HCT116 (cell line): ENCODE measurements around the gene CFAP46. TPM values are rescaled to one million over a fixed set of nuclear protein-coding genes. Genes with fewer than 3 reads are reported as not detected.

Experiments used
- ATAC-seq: fragments of 200-7000 bp; cut with Tn5 transposase; 2 replicates; pipeline ENCODE4 v1.9.1; 2020; ENCODE audit warnings: mild to moderate bottlenecking, moderate library complexity
- BruUV-seq: library from RNA; stranded (reverse); fragments of 400-500 nt; replicated peaks from 2 replicates; lab custom pipeline; 2021; lab: Mats Ljungman, UMichigan
- CTCF ChIA-PET: fragments of 300-600 bp; sonication (Branson Sonifier 250); formaldehyde crosslinking; loops from one replicate; lab custom pipeline; 2021; ENCODE audit warnings: antibody characterized with exemption; lab: Charles Lee
- POLR2A ChIA-PET: fragments of 300-600, 350-600 bp; sonication (Branson Sonifier 250); formaldehyde crosslinking; loops from one replicate; lab custom pipeline; 2021; ENCODE audit warnings: antibody characterized with exemption; lab: Charles Lee
- RAD21 ChIA-PET, 2 experiments: fragments of 300-600 bp; sonication (Branson Sonifier 250); formaldehyde crosslinking; loops; one replicate each; lab custom pipeline; 2023; ENCODE audit warnings: low total read pairs in 2 of 2; ENCODE audit not compliant: uncharacterized antibody in 2 of 2, unreplicated experiment in 2 of 2, low non-redundant PET in 1 of 2; lab: Charles Lee
- DNase-seq: peaks from one replicate; pipeline ENCODE4 v3.0.0-alpha.2; 2010; ENCODE audit warnings: low read depth, low spot score
- H2AFZ ChIP-seq: fragments of 200-600 bp; shearing (Covaris generic), sonication (generic); 2 replicates; pipeline ENCODE4 v1.6.1; 2017; ENCODE audit warnings: low read depth, mixed run types, mixed read lengths, antibody characterized with exemption, low read length; ENCODE audit not compliant: poor library complexity, severe bottlenecking
- H3K27ac ChIP-seq: 2 replicates; pipeline ENCODE4 v1.5.1; 2012; ENCODE audit warnings: low read depth, low read length
- H3K27me3 ChIP-seq: fragments of 200-600 bp; sonication (generic); 2 replicates; pipeline ENCODE4 v1.6.1; 2016; ENCODE audit warnings: mixed run types, low read length, mixed read lengths; ENCODE audit not compliant: insufficient read depth
- H3K36me3 ChIP-seq, 2 experiments: fragments of 200-500 bp in 1 of 2; fragments of 200-600 bp in 1 of 2; sonication (Bioruptor generic) in 1 of 2; sonication (generic) in 1 of 2; 2 replicates each; pipeline versions ENCODE4 v1.5.1 to v1.6.1; 2014 to 2016; ENCODE audit warnings: low read length in 2 of 2, inconsistent platforms in 1 of 2, mixed read lengths in 1 of 2, mixed run types in 1 of 2; ENCODE audit not compliant: insufficient read depth in 2 of 2, control insufficient read depth in 1 of 2
- H3K4me1 ChIP-seq, 2 experiments: fragments of 200-600 bp in 1 of 2; sonication (generic) in 1 of 2; 2 replicates each; pipeline versions ENCODE4 v1.5.1 to v1.6.1; 2012 to 2017; ENCODE audit warnings: low read length in 2 of 2, inconsistent platforms in 1 of 2, mild to moderate bottlenecking in 1 of 2, mixed read lengths in 1 of 2, mixed run types in 1 of 2, moderate library complexity in 1 of 2; ENCODE audit not compliant: insufficient read depth in 2 of 2, control insufficient read depth in 1 of 2
- H3K4me2 ChIP-seq: fragments of 200-600 bp; sonication (generic); 2 replicates; pipeline ENCODE4 v1.6.1; 2017; ENCODE audit warnings: mixed run types, low read length, mixed read lengths
- H3K4me3 ChIP-seq, 2 experiments: fragments of 200-600 bp in 1 of 2; sonication (generic) in 1 of 2; replicated peaks in 1 of 2; 2 replicates each; pipeline ENCODE4 v1.5.1; 2011 to 2016; ENCODE audit warnings: low read length in 2 of 2, control low read depth in 1 of 2, low read depth in 1 of 2, mild to moderate bottlenecking in 1 of 2, mixed read lengths in 1 of 2, mixed run types in 1 of 2
- H3K79me2 ChIP-seq: fragments of 200-600 bp; sonication (generic); 2 replicates; pipeline ENCODE4 v1.6.1; 2017; ENCODE audit warnings: mild to moderate bottlenecking, mixed run types, low read length, moderate library complexity, mixed read lengths; ENCODE audit not compliant: insufficient read depth
- H3K9ac ChIP-seq: fragments of 200-600 bp; sonication (generic); 2 replicates; pipeline ENCODE4 v1.6.1; 2016; ENCODE audit warnings: low read length, mixed read lengths
- H3K9me2 ChIP-seq: fragments of 200-600 bp; sonication (generic), shearing (Covaris generic); 2 replicates; pipeline ENCODE4 v1.6.1; 2017; ENCODE audit warnings: mixed run types, mild to moderate bottlenecking, moderate library complexity; ENCODE audit not compliant: insufficient read depth
- H3K9me3 ChIP-seq, 2 experiments: fragments of 200-500 bp in 1 of 2; fragments of 200-600 bp in 1 of 2; sonication (Bioruptor generic) in 1 of 2; sonication (generic) in 1 of 2; 2 replicates each; pipeline ENCODE4 v1.6.1; 2014 to 2017; ENCODE audit warnings: low read length in 2 of 2, mixed read lengths in 2 of 2, inconsistent platforms in 1 of 2, low read depth in 1 of 2, mild to moderate bottlenecking in 1 of 2, mixed run types in 1 of 2, moderate library complexity in 1 of 2; ENCODE audit not compliant: control insufficient read depth in 1 of 2, insufficient read depth in 1 of 2
- H4K20me1 ChIP-seq: fragments of 200-600 bp; sonication (generic), shearing (Covaris generic); 2 replicates; pipeline ENCODE4 v1.6.1; 2017; ENCODE audit warnings: mixed run types, mild to moderate bottlenecking, moderate library complexity; ENCODE audit not compliant: insufficient read depth
- CBX3 ChIP-seq: IDR thresholded peaks from 2 replicates; pipeline ENCODE4 v1.6.1; 2012; ENCODE audit warnings: low read depth
- CEBPB ChIP-seq: IDR thresholded peaks from 2 replicates; pipeline ENCODE4 v1.6.1; 2012; ENCODE audit warnings: low read depth
- EGR1 ChIP-seq: IDR thresholded peaks from 2 replicates; pipeline ENCODE4 v1.6.1; 2012; ENCODE audit warnings: low read depth
- ELF1 ChIP-seq: IDR thresholded peaks from 2 replicates; pipeline ENCODE4 v1.6.1; 2012; ENCODE audit warnings: low read depth, borderline replicate concordance
- EZH2phosphoT487 ChIP-seq: fragments of 200-600 bp; IDR thresholded peaks from 2 replicates; pipeline ENCODE4 v1.6.1; 2018; ENCODE audit warnings: antibody characterized with exemption, borderline replicate concordance
- FOSL1 ChIP-seq: IDR thresholded peaks from 2 replicates; pipeline ENCODE4 v1.6.1; 2012; ENCODE audit warnings: low read depth
- JUND ChIP-seq: IDR thresholded peaks from 2 replicates; pipeline ENCODE4 v1.6.1; 2012
- POLR2A ChIP-seq: IDR thresholded peaks from 2 replicates; pipeline ENCODE4 v1.7.0; 2011; ENCODE audit warnings: borderline replicate concordance; ENCODE audit not compliant: insufficient read depth, insufficient read length; ENCODE audit errors: extremely low read depth
- POLR2AphosphoS5 ChIP-seq: IDR thresholded peaks from 2 replicates; pipeline ENCODE4 v1.6.1; 2011; ENCODE audit warnings: mild to moderate bottlenecking, low read depth, low read length, moderate library complexity
- RAD21 ChIP-seq: IDR thresholded peaks from 2 replicates; pipeline ENCODE4 v1.6.1; 2012; ENCODE audit warnings: low read depth, mild to moderate bottlenecking
- SIN3A ChIP-seq: IDR thresholded peaks from 2 replicates; pipeline ENCODE4 v1.6.1; 2012; ENCODE audit warnings: low read depth
- SP1 ChIP-seq: IDR thresholded peaks from 2 replicates; pipeline ENCODE4 v1.6.1; 2012; ENCODE audit warnings: low read depth
- TCF7L2 ChIP-seq: IDR thresholded peaks from 2 replicates; pipeline ENCODE4 v1.7.0; 2011; ENCODE audit warnings: borderline replicate concordance, inconsistent platforms; ENCODE audit not compliant: insufficient read depth, insufficient read length; ENCODE audit errors: extremely low read depth
- YY1 ChIP-seq: IDR thresholded peaks from 2 replicates; pipeline ENCODE4 v1.6.1; 2011; ENCODE audit warnings: low read length, low read depth, moderate library complexity, mild to moderate bottlenecking; ENCODE audit not compliant: insufficient replicate concordance; ENCODE audit errors: extremely low read depth
- ZNF274 ChIP-seq: fragments of 200-500 bp; sonication (Bioruptor generic); IDR thresholded peaks from 2 replicates; pipeline ENCODE4 v1.6.1; 2014; ENCODE audit warnings: mild to moderate bottlenecking, low read depth, low read length, inconsistent platforms
- intact Hi-C: fragments of 100-400 bp; cut with micrococcal nuclease; formaldehyde crosslinking; loops from 2 replicates; pipeline ENCODE4 v1.10.0; 2022
- total RNA-seq: library from RNA; stranded (reverse); gene quantifications from one replicate; pipeline ENCODE4 v1.2.1, GENCODE V29; 2021; ENCODE audit not compliant: unreplicated experiment
- TF ChIP-seq, protein P1 (sequence below): IDR thresholded peaks from 2 replicates; pipeline ENCODE4 v1.6.1; 2012
- TF ChIP-seq, protein P2 (sequence below), 3 experiments: fragments of 200-600 bp in 1 of 3; sonication (generic) in 1 of 3; IDR thresholded peaks in 2 of 3; conservative IDR thresholded peaks in 1 of 3; 2 replicates each; pipeline ENCODE4 v1.5.1; 2012 to 2017; ENCODE audit warnings: low read depth in 2 of 3, low read length in 2 of 3, antibody characterized with exemption in 1 of 3, borderline replicate concordance in 1 of 3, control low read depth in 1 of 3, mild to moderate bottlenecking in 1 of 3, mixed read lengths in 1 of 3, mixed run types in 1 of 3, moderate library complexity in 1 of 3; ENCODE audit not compliant: insufficient read depth in 1 of 3
- TF ChIP-seq, protein P3 (sequence below): IDR thresholded peaks from 2 replicates; pipeline ENCODE4 v1.6.1; 2012

The CFAP46 gene
- total RNA-seq, 1 experiment from 2014 or later, result 1.4 TPM

DNA sequence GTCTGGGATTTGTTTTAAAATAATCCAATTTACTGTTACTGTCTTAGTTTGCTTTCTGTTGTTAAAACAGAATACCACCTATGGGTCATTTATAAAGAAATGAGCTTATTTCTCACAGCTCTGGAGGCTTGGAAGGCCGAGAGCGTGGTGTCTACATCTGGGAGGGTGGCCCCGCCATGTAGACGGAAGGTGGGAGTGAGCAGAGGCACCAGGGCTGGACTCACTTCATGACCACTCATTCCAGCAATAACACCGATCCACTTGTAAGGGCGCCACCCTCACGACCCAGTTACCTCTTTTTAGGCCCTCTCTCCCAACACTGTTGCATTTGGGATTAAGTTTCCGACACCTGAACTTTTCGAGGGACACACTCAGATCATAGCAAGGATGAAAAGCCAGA lies 36.2 kb upstream of the CFAP46 start:
- ATAC-seq, result no peak
- no peaks in the 10 kb centered on the region for H3K27me3 ChIP-seq
- no TSS peak for BruUV-seq

More for the DNA sequence above, 36.2 kb upstream of the CFAP46 start:
- Histone ChIP-seq H3K4me3 (no peak overlapping the region), H3K79me2 (no peaks in the 10 kb centered on the region), H3K9me2 (no peaks in the 10 kb centered on the region), H3K36me3 (no peaks in the 10 kb centered on the region), H3K4me1 (no peaks in the 10 kb centered on the region), H2AFZ (no peak overlapping the region), H3K4me2 (no peak overlapping the region), H4K20me1 (no peaks in the 10 kb centered on the region), H3K9me3 (no peaks in the 10 kb centered on the region), H3K9ac (no peak overlapping the region), H3K27ac (no peak overlapping the region)
- no peak for TF ChIP-seq POLR2A
- no peak for TF ChIP-seq FOSL1
- TF ChIP-seq RAD21, result no peak
- TF ChIP-seq JUND, result no peak
- TF ChIP-seq, protein P1, sequence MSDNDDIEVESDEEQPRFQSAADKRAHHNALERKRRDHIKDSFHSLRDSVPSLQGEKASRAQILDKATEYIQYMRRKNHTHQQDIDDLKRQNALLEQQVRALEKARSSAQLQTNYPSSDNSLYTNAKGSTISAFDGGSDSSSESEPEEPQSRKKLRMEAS, result no peak
- TF ChIP-seq SIN3A, result no peak
- no peak for TF ChIP-seq EGR1
- TF ChIP-seq CBX3, result no peak
- TF ChIP-seq, protein P2, sequence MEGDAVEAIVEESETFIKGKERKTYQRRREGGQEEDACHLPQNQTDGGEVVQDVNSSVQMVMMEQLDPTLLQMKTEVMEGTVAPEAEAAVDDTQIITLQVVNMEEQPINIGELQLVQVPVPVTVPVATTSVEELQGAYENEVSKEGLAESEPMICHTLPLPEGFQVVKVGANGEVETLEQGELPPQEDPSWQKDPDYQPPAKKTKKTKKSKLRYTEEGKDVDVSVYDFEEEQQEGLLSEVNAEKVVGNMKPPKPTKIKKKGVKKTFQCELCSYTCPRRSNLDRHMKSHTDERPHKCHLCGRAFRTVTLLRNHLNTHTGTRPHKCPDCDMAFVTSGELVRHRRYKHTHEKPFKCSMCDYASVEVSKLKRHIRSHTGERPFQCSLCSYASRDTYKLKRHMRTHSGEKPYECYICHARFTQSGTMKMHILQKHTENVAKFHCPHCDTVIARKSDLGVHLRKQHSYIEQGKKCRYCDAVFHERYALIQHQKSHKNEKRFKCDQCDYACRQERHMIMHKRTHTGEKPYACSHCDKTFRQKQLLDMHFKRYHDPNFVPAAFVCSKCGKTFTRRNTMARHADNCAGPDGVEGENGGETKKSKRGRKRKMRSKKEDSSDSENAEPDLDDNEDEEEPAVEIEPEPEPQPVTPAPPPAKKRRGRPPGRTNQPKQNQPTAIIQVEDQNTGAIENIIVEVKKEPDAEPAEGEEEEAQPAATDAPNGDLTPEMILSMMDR (IDR thresholded peaks at IDR 0.05 in 2 of 3, conservative IDR thresholded peaks at IDR 0.05 in 1 of 3; ENCODE audit: borderline replicate concordance in 1 of 3, insufficient read depth in 1 of 3, low read depth in 2 of 3, low read length in 2 of 3), result no peak
- TF ChIP-seq YY1, result no peak
- TF ChIP-seq ELF1, result no peak
- no peak for TF ChIP-seq CEBPB
- no peak for TF ChIP-seq TCF7L2
- no peak for TF ChIP-seq EZH2phosphoT487
- TF ChIP-seq POLR2AphosphoS5, result no peak
- TF ChIP-seq, protein P3, sequence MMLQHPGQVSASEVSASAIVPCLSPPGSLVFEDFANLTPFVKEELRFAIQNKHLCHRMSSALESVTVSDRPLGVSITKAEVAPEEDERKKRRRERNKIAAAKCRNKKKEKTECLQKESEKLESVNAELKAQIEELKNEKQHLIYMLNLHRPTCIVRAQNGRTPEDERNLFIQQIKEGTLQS, result no peak
- TF ChIP-seq ZNF274, result no peak
- no peak for TF ChIP-seq SP1
- DNase-seq, result no peak
- ChIA-PET RAD21 (no interaction called here), POLR2A (no interaction called here), CTCF (no interaction called here)
- intact Hi-C loops, result no loop called here
